Gastrocnemius medialis (tissue), 4 donors: ENCODE results near the gene POLL. TPM values are rescaled to one million over a fixed set of nuclear protein-coding genes. Genes with fewer than 3 reads are reported as not detected.

ENCODE experiments used
- ATAC-seq, 2 donors: fragments of 150-250 bp; one replicate each; pipeline ENCODE4 v1.9.1; 2016
- DNase-seq, 2 donors: peaks; one replicate each; pipeline ENCODE4 v3.0.0-alpha.2; 2019
- H3K27ac ChIP-seq, 4 donors: fragments of 200-600 bp; sonication (generic); 1 replicate in 1 of 4; 2 replicates in 3 of 4; pipeline ENCODE4 v1.5.1; 2016 to 2018; ENCODE audit warnings: mild to moderate bottlenecking in 2 of 4, moderate library complexity in 1 of 4
- H3K27me3 ChIP-seq, 3 donors: fragments of 200-600 bp; sonication (generic) in 2 of 3; 1 replicate in 1 of 3; 2 replicates in 2 of 3; pipeline versions ENCODE4 v1.5.1 to v1.6.0; 2016 to 2019; ENCODE audit warnings: mild to moderate bottlenecking in 1 of 3, moderate library complexity in 1 of 3
- H3K36me3 ChIP-seq, 2 donors: fragments of 200-600 bp; sonication (generic) in 1 of 2; one replicate each; pipeline ENCODE4 v1.5.1; 2017 to 2018
- H3K4me1 ChIP-seq, 2 donors: fragments of 200-600 bp; sonication (generic) in 1 of 2; one replicate each; pipeline ENCODE4 v1.5.1; 2016 to 2017; ENCODE audit warnings: mild to moderate bottlenecking in 2 of 2
- H3K4me3 ChIP-seq, 4 donors: fragments of 200-600 bp; sonication (generic) in 3 of 4; 1 replicate in 1 of 4; 2 replicates in 3 of 4; pipeline ENCODE4 v1.5.1; 2016 to 2019; ENCODE audit warnings: mild to moderate bottlenecking in 2 of 4
- H3K9me3 ChIP-seq, 3 donors: fragments of 200-600 bp; sonication (generic) in 2 of 3; 1 replicate in 1 of 3; 2 replicates in 2 of 3; pipeline ENCODE4 v1.5.1; 2016 to 2019
- CTCF ChIP-seq, 5 experiments: fragments of 450-650 bp in 3 of 5; fragments of 200-600 bp in 2 of 5; sonication (generic) in 2 of 5; IDR thresholded peaks in 4 of 5; conservative IDR thresholded peaks in 1 of 5; 1 replicate in 4 of 5; 2 replicates in 1 of 5; pipeline ENCODE4 v1.5.1; 2016 to 2019; ENCODE audit warnings: antibody characterized with exemption in 5 of 5, mild to moderate bottlenecking in 3 of 5, moderate library complexity in 3 of 5
- POLR2A ChIP-seq, 2 donors: fragments of 450-650 bp; IDR thresholded peaks; one replicate each; pipeline ENCODE4 v1.6.1; 2017; ENCODE audit warnings: antibody characterized with exemption in 2 of 2, mild to moderate bottlenecking in 2 of 2, moderate library complexity in 2 of 2
- in situ Hi-C, 4 donors: fragments of 200-750 bp; cut with MboI; loops; one replicate each; pipeline versions ENCODE4 v1.15.0 to v1.8.0; 2017; ENCODE audit warnings: low sequenced_read_pairs in 4 of 4
- intact Hi-C: fragments of 100-400 bp; cut with DNase I; formaldehyde crosslinking; loops from one replicate; pipeline ENCODE4 v1.15.1; 2023; ENCODE audit warnings: low total_unique reads
- total RNA-seq, 4 donors: library from RNA; depleted of rRNA; stranded (reverse); fragments of >200 nt; gene quantifications; one replicate each; pipeline versions ENCODE4 v1.1.0 to v1.2.3, GENCODE V29; 2016

The POLL gene
- total RNA-seq, 4 donors from 2014 or later, result 15.4 to 33.1 (median 29.4) TPM

GRCh38 chr10:101611096-101611905 lies 23.2 kb upstream of the POLL start:
- no peak for ATAC-seq

GRCh38 chr10:101609481-101609880 lies 21.4 kb upstream of the POLL start:
- ATAC-seq (no peak), DNase-seq (peak in 1 of 2 donors; percentile 1)
- no peak overlapping the region for H3K27ac ChIP-seq
- no peak overlapping the region for H3K4me3 ChIP-seq
- no peaks in the 10 kb centered on the region for H3K9me3 ChIP-seq
- no peaks in the 10 kb centered on the region for H3K27me3 ChIP-seq
- intact Hi-C loops, result loop anchor here (10.0 kb wide), 1 partner anchor 85 kb away; the partner anchor contains the start of gene FBXW4
- no peaks in the 10 kb centered on the region for H3K4me1 ChIP-seq
- in situ Hi-C loops, result loop anchor here in 2 of 4 donors (10.0 kb wide), 2 partner anchors 175 to 395 kb away; partner anchors contain the start of gene NPM3 (in 2 of the 2)
- peaks cover 0 to 31% of the 10 kb centered on the region in 2 donors for H3K36me3 ChIP-seq
- TF ChIP-seq POLR2A (IDR thresholded peaks at IDR 0.05), result no peak
- no peak for TF ChIP-seq CTCF (IDR thresholded peaks at IDR 0.05 in 4 of 5, conservative IDR thresholded peaks at IDR 0.05 in 1 of 5)

More at GRCh38 chr10:101611096-101611905, 23.2 kb upstream of the POLL start:
- Histone ChIP-seq H3K4me1 (no peaks in the 10 kb centered on the region), H3K4me3 (no peak overlapping the region), H3K27ac (no peak overlapping the region), H3K27me3 (no peaks in the 10 kb centered on the region), H3K9me3 (no peaks in the 10 kb centered on the region), H3K36me3 (peaks cover 0 to 34% of the 10 kb centered on the region in 2 donors)
- intact Hi-C loops (no loop called here), in situ Hi-C loops (no loop called here)
- DNase-seq, result no peak
- TF ChIP-seq CTCF (IDR thresholded peaks at IDR 0.05 in 4 of 5, conservative IDR thresholded peaks at IDR 0.05 in 1 of 5) (no peak), POLR2A (IDR thresholded peaks at IDR 0.05) (no peak)

GRCh38 chr10:101607124-101607523 lies 19.1 kb upstream of the POLL start:
- intact Hi-C loops (loop anchor here (10.0 kb wide), 1 partner anchor 88 kb away; the partner anchor contains the start of gene FBXW4), in situ Hi-C loops (loop anchor here in 2 of 4 donors (10.0 kb wide), 2 partner anchors 178 to 398 kb away; partner anchors contain the start of gene NPM3 (in 2 of the 2))

GRCh38 chr10:101602761-101603398 lies 14.8 kb upstream of the POLL start:
- Histone ChIP-seq H3K4me1 (no peaks in the 10 kb centered on the region), H3K9me3 (no peaks in the 10 kb centered on the region), H3K27me3 (no peaks in the 10 kb centered on the region), H3K36me3 (no peaks in the 10 kb centered on the region), H3K27ac (no peak overlapping the region), H3K4me3 (no peak overlapping the region)
- ATAC-seq (peak; percentile 84 to 85), DNase-seq (peak; percentile 18 to 61)
- in situ Hi-C loops, result loop anchor here in 2 of 4 donors (10.0 kb wide), 2 partner anchors 182 to 402 kb away; partner anchors contain the start of gene NPM3 (in 2 of the 2)
- intact Hi-C loops, result loop anchor here (1.0 to 10.0 kb wide), 2 partner anchors 92 to 178 kb away; partner anchors contain the start of gene FBXW4
- no peak for TF ChIP-seq POLR2A (IDR thresholded peaks at IDR 0.05)
- peak; percentile 68 to 87 (median 80) for TF ChIP-seq CTCF (IDR thresholded peaks at IDR 0.05 in 4 of 5, conservative IDR thresholded peaks at IDR 0.05 in 1 of 5)

More at GRCh38 chr10:101607124-101607523, 19.1 kb upstream of the POLL start:
- Histone ChIP-seq H3K36me3 (peaks cover 0 to 31% of the 10 kb centered on the region in 2 donors), H3K4me3 (no peak overlapping the region), H3K9me3 (no peaks in the 10 kb centered on the region), H3K27me3 (no peaks in the 10 kb centered on the region), H3K4me1 (no peaks in the 10 kb centered on the region), H3K27ac (no peak overlapping the region)
- no peak for DNase-seq
- no peak for ATAC-seq
- TF ChIP-seq POLR2A (IDR thresholded peaks at IDR 0.05), result no peak
- no peak for TF ChIP-seq CTCF (IDR thresholded peaks at IDR 0.05 in 4 of 5, conservative IDR thresholded peaks at IDR 0.05 in 1 of 5)
